HEK293T (cell line): ENCODE results near the gene USF1.

Source experiments
- BHLHE40 ChIP-seq: fragments of 450-650 bp; IDR thresholded peaks from 2 replicates; pipeline ENCODE4 v1.6.1; 2016; ENCODE audit warnings: mild to moderate bottlenecking, moderate library complexity, borderline replicate concordance
- FOXM1 ChIP-seq: fragments of 450-650 bp; IDR thresholded peaks from 2 replicates; pipeline ENCODE4 v1.6.1; 2017; ENCODE audit warnings: mild to moderate bottlenecking, borderline replicate concordance
- L3MBTL2 ChIP-seq: fragments of 450-650 bp; conservative IDR thresholded peaks from 2 replicates; pipeline ENCODE4 v1.6.1; 2016; ENCODE audit warnings: mild to moderate bottlenecking
- SP1 ChIP-seq: fragments of 450-650 bp; IDR thresholded peaks from 2 replicates; pipeline ENCODE4 v1.6.1; 2017
- SUZ12 ChIP-seq: fragments of 450-650 bp; IDR thresholded peaks from 2 replicates; pipeline ENCODE4 v1.6.1; 2016; ENCODE audit warnings: mild to moderate bottlenecking
- TARDBP ChIP-seq: fragments of 450-650 bp; IDR thresholded peaks from 2 replicates; pipeline ENCODE4 v1.6.1; 2016
- ZNF384 ChIP-seq: fragments of 450-650 bp; IDR thresholded peaks from 2 replicates; pipeline ENCODE4 v1.6.1; 2016

- TF ChIP-seq ZNF384 (no peak), SP1 (no peak), TARDBP (no peak), BHLHE40 (no peak), FOXM1 (no peak), L3MBTL2 (no peak), SUZ12 (no peak)
Observed at GRCh38 chr1:161069241-161069640, 23.5 kb upstream of the USF1 start.
